Epithelial cell of proximal tubule (primary cell): ENCODE data around the gene RALGDS. TPM values are rescaled to one million over a fixed set of nuclear protein-coding genes. Genes with fewer than 3 reads are reported as not detected.

Source experiments
- DNase-seq: peaks from one replicate; pipeline ENCODE4 v3.0.0-alpha.2; 2011; ENCODE audit warnings: low read depth
- H3K4me3 ChIP-seq: 2 replicates; pipeline ENCODE4 v1.5.1; 2011; ENCODE audit warnings: low read depth, mild to moderate bottlenecking, low read length
- CTCF ChIP-seq: conservative IDR thresholded peaks from 2 replicates; pipeline ENCODE4 v1.5.1; 2012; ENCODE audit warnings: low read depth, mild to moderate bottlenecking, low read length
- total RNA-seq: library from RNA; depleted of rRNA; stranded (reverse); fragments of >200 nt; gene quantifications from 2 replicates; pipeline ENCODE4 v1.2.3, GENCODE V29; 2015

The RALGDS gene
- total RNA-seq, 1 donor from 2014 or later, result 39.0 TPM

- TF ChIP-seq CTCF, result no peak
- no peak for DNase-seq
- H3K4me3 ChIP-seq, result no peak overlapping the region
Measured at GRCh38 chr9:133118568-133118967, 2.5 kb downstream of the RALGDS start.

- H3K4me3 ChIP-seq, result no peak overlapping the region
- DNase-seq, result no peak
- no peak for TF ChIP-seq CTCF
Measured at GRCh38 chr9:133118179-133118520, 2.9 kb downstream of the RALGDS start.

GRCh38 chr9:133117271-133118178 lies 3.5 kb downstream of the RALGDS start:
- H3K4me3 ChIP-seq, result no peak overlapping the region
- DNase-seq, result no peak
- no peak for TF ChIP-seq CTCF

DNA sequence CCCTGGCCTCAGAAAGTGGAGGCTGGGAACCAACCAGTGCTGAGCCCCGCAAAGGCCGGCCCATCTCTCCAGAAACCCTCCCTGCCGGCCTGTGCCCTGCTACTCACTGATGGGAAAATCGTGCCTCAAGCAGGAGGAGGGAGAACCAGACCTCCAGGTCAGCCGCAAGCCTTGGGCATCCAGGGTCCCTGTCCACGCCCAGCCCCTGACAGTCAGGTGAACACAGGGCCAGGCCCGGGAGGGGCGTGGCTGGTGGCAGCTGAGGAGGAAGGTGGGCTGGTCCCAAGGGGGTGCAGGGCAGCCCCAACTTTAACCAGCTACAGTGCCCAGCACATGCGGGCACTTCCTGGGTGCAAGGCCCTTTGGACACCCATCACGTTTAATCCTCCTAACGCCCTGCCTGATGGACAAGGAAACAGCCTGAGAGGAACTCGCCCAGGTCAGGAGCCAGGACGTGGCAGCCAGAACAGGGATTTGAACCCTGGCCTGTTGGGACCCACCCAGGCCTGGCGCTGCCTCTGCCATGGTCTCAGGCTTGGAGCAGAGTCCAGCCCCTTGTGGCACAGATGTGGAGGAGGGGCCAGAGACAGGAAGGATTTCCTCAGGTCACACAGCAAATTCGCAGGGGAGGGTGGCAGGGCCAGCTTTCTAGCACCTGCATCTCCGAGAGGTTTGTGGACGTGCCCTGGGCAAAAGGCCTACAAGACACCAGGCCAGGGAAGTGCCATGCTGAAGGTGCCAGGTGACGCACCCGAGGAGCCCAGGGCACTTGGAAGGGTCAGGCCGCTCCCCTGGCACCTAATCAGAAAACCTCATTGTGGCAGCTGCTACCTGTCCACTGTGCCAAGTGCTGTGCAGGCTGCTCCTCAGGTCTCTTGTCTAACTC lies 4.5 kb downstream of the RALGDS start:
- no peak for TF ChIP-seq CTCF

GRCh38 chr9:133115604-133116345 lies 5.3 kb downstream of the RALGDS start:
- no peak for TF ChIP-seq CTCF
- no peak for DNase-seq
- no peak overlapping the region for H3K4me3 ChIP-seq

More for the DNA sequence above, 4.5 kb downstream of the RALGDS start:
- no peak for DNase-seq
- H3K4me3 ChIP-seq, result no peak overlapping the region

DNA sequence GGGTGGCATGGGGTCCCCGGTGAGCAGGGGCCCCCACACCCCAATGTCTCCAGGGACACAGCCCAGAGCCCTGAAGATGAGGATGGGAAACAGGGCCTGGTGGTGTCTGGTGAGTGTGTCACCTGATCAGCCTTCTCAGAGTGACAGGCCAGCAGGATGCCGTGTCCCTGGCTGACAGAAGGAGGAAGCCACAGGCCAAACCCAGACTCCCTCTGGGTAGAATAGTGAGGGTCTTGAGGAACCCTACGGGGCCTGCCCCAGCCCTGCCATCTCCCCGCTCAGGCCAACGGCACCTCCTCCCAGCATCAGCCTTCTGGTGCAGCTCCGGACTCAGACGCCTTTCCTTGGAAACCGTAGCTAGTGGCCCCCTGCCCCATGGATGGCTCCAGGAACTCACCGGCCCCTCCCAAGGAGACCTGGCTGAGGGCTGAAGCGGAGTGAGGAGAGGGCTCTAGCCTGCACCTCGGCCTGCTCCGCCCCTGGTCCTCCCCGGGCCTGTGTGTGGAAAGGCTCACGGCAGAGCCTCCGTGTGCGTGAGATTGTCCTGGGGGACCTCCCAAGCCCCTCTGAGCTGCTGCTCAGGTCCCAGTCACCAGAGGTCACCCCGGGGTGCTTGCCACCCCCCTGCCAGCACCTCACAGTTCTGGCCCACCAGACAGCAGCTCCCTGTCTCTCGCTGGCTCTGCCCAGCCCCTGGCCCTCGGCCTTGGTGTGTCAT lies 6.0 kb downstream of the RALGDS start:
- no peak for TF ChIP-seq CTCF
- H3K4me3 ChIP-seq, result no peak overlapping the region
- DNase-seq, result no peak
